HUES64 (cell line): Measurements from ENCODE around the gene BRD3. TPM values are rescaled to one million over a fixed set of nuclear protein-coding genes. Genes with fewer than 3 reads are reported as not detected.
A peak's percentile ranks its signal among the peaks of the same experiment; 100 is the strongest.
"Not testable (repeated sequence)": the region's sequence is repeated elsewhere in the genome, so short reads cannot be mapped to it uniquely, and the experiment has no call there.

Experiments
- H3K27ac ChIP-seq: 2 replicates; pipeline ENCODE4 v1.7.0; 2013; ENCODE audit warnings: low read depth, low read length, inconsistent platforms
- H3K27me3 ChIP-seq: 2 replicates; pipeline ENCODE4 v1.6.1; 2013; ENCODE audit warnings: mild to moderate bottlenecking, low read length; ENCODE audit not compliant: insufficient read depth
- H3K36me3 ChIP-seq: 2 replicates; pipeline ENCODE4 v1.6.1; 2013; ENCODE audit warnings: mild to moderate bottlenecking, low read length; ENCODE audit not compliant: insufficient read depth
- H3K4me1 ChIP-seq: 2 replicates; pipeline ENCODE4 v1.6.1; 2013; ENCODE audit warnings: mild to moderate bottlenecking, low read length, moderate library complexity; ENCODE audit not compliant: insufficient read depth
- H3K4me3 ChIP-seq: 2 replicates; pipeline ENCODE4 v1.5.1; 2013; ENCODE audit warnings: mild to moderate bottlenecking, low read length, moderate library complexity
- H3K9ac ChIP-seq: 2 replicates; pipeline ENCODE4 v1.6.1; 2013; ENCODE audit warnings: mild to moderate bottlenecking, low read depth, low read length
- H3K9me3 ChIP-seq: 2 replicates; pipeline ENCODE4 v1.6.1; 2013; ENCODE audit warnings: low read depth, low read length; ENCODE audit not compliant: insufficient read depth
- WGBS: fragments of 150-250, 120-280 bp; methylation state at CpG from one replicate; pipeline ENCODE4 v1.1.7; 2013; ENCODE audit warnings: missing lambda C conversion rate; 5-methylcytosine and 5-hydroxymethylcytosine counted together
- polyA plus RNA-seq, 2 experiments: library from polyadenylated mRNA; stranded (reverse); fragments of 50-300 nt; gene quantifications; one replicate each; pipeline ENCODE4 v1.2.3, GENCODE V29; 2013

BRD3 gene
- polyA plus RNA-seq (2013, experiment 1 of 2) = 36.1 TPM
- 41.9 TPM for polyA plus RNA-seq (2013, experiment 2 of 2)

DNA sequence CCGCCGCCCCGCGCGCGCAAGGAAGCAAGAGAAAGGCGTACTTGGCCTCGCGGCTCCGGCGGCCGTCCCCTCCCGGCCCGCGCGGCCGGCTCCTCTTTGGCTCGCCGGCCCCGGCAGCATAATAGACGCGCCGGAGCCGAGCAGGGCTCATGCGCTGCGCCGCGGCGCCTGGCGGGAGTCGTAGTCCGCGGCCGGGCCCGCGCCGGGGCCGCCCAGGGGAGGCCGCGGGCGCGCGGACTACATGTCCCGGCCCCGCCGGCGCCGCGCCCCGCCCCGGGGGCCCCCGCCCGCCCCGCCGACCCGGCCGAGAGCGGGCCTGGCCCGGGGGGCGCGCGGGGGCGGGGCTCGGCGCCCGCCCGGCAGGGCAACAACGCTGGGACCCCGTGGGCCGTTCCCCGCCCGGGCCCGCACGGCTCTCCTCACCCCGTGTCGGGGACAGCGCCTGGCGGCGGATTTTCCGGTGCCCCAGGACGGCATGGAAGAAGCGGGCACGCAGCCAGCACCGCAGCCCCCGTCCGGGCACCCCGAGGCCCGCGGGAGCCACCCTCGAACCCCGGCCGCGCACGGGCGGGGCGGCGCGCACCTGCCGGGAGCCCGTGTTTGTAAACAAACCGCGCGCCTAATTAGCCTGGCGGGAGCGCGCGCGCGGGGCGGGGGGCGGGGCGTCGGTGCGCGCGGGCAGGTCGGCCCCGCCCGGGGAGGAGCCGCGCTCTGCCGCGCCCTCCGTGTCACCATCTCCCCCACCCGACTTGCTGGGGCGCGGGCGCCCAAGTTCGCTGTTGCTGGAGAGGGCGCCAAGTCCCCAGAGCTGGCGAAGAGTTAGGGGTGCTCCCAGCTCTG is at the start of gene BRD3:
BRD3 (minus strand) TSS at position 123 of the 840 bp plus-strand sequence. CDS start 14,549 bp downstream, outside the sequence.
- H3K9ac ChIP-seq = peak within 1 kb of the TSS; percentile 99
- H3K4me1 ChIP-seq = peaks cover 10% of the 10 kb centered on the region; the same call in 1 of the 2 replicates
- peaks cover 24% of the 10 kb centered on the region for H3K27me3 ChIP-seq
- H3K27ac ChIP-seq = peak within 1 kb of the TSS; percentile 88
- no peaks in the 10 kb centered on the region for H3K36me3 ChIP-seq
- 0 out of 2 replicates have a peak, but pooled peaks cover 3% of the 10 kb centered on the region for H3K9me3 ChIP-seq
- peak within 1 kb of the TSS; percentile 83 for H3K4me3 ChIP-seq
- WGBS = under 1% methylated on average over 131 of the region's 131 CpGs

DNA sequence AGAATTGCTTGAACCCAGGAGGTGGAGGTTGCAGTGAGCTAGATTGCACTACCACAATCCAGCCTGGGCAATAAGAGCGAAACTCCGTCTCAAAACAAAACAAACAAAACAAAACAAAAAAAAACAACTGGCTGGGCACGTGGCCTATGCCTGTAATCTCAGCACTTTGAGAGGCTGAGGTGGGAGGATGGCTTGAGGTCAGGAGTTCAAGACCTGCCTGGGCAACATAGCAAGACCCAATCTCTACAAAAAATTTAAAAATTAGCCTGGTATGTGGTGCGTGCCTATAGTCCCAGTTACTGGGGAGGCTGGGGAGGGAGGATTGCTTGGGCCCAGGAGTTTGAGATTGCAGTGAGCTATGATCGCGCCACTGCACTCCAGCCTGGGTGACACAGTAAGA is 44.7 kb upstream of the BRD3 start:
- Histone ChIP-seq H3K27me3 (no peaks in the 10 kb centered on the region), H3K27ac (no peak overlapping the region), H3K9me3 (no peaks in the 10 kb centered on the region), H3K36me3 (no peaks in the 10 kb centered on the region), H3K9ac (no peak overlapping the region), H3K4me3 (no peak overlapping the region), H3K4me1 (no peaks in the 10 kb centered on the region)
- 100% methylated on average over 1 of the region's 6 CpGs for WGBS

- no peak overlapping the region for H3K9ac ChIP-seq
- H3K36me3 ChIP-seq = no peaks in the 10 kb centered on the region
- H3K4me3 ChIP-seq = no peak overlapping the region
- H3K27me3 ChIP-seq = no peaks in the 10 kb centered on the region
- WGBS = 88% methylated on average over 9 of the region's 9 CpGs
- H3K9me3 ChIP-seq = no peaks in the 10 kb centered on the region
- no peak overlapping the region for H3K27ac ChIP-seq
- H3K4me1 ChIP-seq = no peaks in the 10 kb centered on the region
Measured at GRCh38 chr9:134111064-134111463, 43.2 kb upstream of the BRD3 start.

DNA sequence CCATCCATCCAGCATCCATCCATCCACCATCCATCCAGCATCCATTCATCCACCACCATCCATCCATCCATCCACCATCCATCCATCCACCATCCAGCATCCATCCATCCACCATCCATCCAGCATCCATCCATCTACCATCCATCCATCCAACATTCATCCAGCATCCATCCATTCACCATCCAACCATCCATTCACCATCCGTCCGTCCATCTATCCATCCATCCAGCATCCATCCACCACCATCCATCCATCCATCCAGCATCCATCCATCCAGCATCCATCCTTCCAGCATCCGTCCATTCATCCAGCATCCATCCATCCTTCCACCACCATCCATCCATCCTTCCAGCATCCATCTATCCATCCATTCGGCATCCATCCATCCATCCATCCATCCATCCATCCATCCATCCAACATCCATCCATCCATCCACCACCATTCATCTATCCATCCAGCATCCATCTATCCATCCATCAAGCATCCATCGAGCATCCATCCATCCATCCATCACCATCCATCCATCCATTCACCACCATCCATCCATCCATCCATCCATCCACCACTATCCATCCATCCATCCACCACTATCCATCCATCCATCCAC is 35.7 kb upstream of the BRD3 start:
- Histone ChIP-seq H3K9me3 (peaks cover 8% of the 10 kb centered on the region; the same call in 1 of the 2 replicates), H3K27me3 (no peaks in the 10 kb centered on the region), H3K27ac (no peak overlapping the region), H3K4me3 (no peak overlapping the region), H3K4me1 (no peaks in the 10 kb centered on the region), H3K36me3 (no peaks in the 10 kb centered on the region), H3K9ac (no peak overlapping the region)
- WGBS = 70% methylated on average over 5 of the region's 5 CpGs

GRCh38 chr9:134101623-134102149 is 33.9 kb upstream of the BRD3 start:
- H3K9ac ChIP-seq = no peak overlapping the region
- no peaks in the 10 kb centered on the region for H3K27me3 ChIP-seq
- 87% methylated on average over 11 of the region's 11 CpGs for WGBS
- no peaks in the 10 kb centered on the region for H3K4me1 ChIP-seq
- H3K9me3 ChIP-seq = peaks cover 8% of the 10 kb centered on the region; the same call in 1 of the 2 replicates
- no peak overlapping the region for H3K27ac ChIP-seq
- H3K36me3 ChIP-seq = no peaks in the 10 kb centered on the region
- H3K4me3 ChIP-seq = no peak overlapping the region

DNA sequence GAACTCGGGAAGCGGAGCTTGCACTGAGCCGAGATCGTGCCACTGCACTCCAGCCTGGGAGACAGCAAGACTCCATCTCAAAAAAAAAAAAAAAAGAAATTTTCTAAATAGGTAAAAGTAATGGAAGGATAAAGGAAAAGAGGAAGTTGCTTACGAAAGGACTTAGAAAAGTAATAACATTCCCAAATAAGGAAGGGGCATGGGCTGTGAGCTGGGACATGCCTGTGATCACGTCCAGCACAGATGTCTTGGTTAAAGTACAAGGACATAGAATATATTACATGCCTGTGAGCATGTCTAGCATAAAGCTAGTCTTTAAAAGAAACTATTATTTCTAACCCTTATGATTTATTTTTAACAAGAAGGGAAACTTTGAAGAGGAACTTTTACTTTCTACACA is 33.3 kb upstream of the BRD3 start:
- not testable (repeated sequence) for H3K27ac ChIP-seq, H3K9ac ChIP-seq, H3K4me1 ChIP-seq, H3K4me3 ChIP-seq, H3K9me3 ChIP-seq, H3K36me3 ChIP-seq, H3K27me3 ChIP-seq
- WGBS = 94% methylated on average over 5 of the region's 6 CpGs

GRCh38 chr9:134100040-134100439 is 32.2 kb upstream of the BRD3 start:
- Histone ChIP-seq H3K36me3 (no peaks in the 10 kb centered on the region), H3K4me1 (no peaks in the 10 kb centered on the region), H3K9ac (no peak overlapping the region), H3K27ac (no peak overlapping the region), H3K9me3 (peaks cover 4% of the 10 kb centered on the region; the same call in 1 of the 2 replicates), H3K4me3 (no peak overlapping the region), H3K27me3 (no peaks in the 10 kb centered on the region)
- WGBS = 96% methylated on average over 5 of the region's 5 CpGs

- no peak overlapping the region for H3K27ac ChIP-seq
- H3K36me3 ChIP-seq = no peaks in the 10 kb centered on the region
- WGBS = 61% methylated on average over 13 of the region's 13 CpGs
- H3K4me1 ChIP-seq = no peaks in the 10 kb centered on the region
- H3K9ac ChIP-seq = no peak overlapping the region
- no peak overlapping the region for H3K4me3 ChIP-seq
- H3K27me3 ChIP-seq = no peaks in the 10 kb centered on the region
- H3K9me3 ChIP-seq = peaks cover under 1% of the 10 kb centered on the region; the same call in 1 of the 2 replicates
Measured at GRCh38 chr9:134099123-134099761, 31.4 kb upstream of the BRD3 start.

DNA sequence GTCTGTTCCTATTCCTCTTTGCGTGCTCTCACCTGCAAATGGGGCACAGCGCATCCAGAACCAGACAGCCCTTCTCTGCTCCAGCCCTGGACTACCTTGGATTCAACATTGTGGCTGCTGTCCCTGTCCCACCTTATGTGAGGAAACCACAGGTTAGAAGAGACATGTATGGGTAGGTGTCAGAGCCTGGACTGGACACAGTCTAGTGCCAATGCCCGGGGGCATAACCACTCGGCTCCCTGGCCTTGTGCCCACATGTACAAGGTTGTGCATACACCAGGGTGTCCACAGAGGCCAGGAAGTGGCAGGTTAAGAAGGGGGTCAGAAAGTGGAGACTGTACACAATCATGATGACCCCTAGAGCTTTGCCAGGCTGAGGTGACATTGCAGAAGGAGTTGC is 22.1 kb upstream of the BRD3 start:
- no peaks in the 10 kb centered on the region for H3K4me1 ChIP-seq
- H3K4me3 ChIP-seq = no peak overlapping the region
- H3K27me3 ChIP-seq = no peaks in the 10 kb centered on the region
- H3K9ac ChIP-seq = no peak overlapping the region
- WGBS = 89% methylated on average over 4 of the region's 4 CpGs
- H3K36me3 ChIP-seq = no peaks in the 10 kb centered on the region
- H3K9me3 ChIP-seq = 0 out of 2 replicates have a peak, but pooled peaks cover 3% of the 10 kb centered on the region
- no peak overlapping the region for H3K27ac ChIP-seq

GRCh38 chr9:134088063-134088725 is 20.4 kb upstream of the BRD3 start:
- H3K27ac ChIP-seq = no peak overlapping the region
- H3K27me3 ChIP-seq = no peaks in the 10 kb centered on the region; the same call in 1 of the 2 replicates
- H3K4me1 ChIP-seq = no peaks in the 10 kb centered on the region
- no peak overlapping the region for H3K9ac ChIP-seq
- no peak overlapping the region for H3K4me3 ChIP-seq
- H3K9me3 ChIP-seq = 0 out of 2 replicates have a peak, but pooled peaks cover 3% of the 10 kb centered on the region
- H3K36me3 ChIP-seq = no peaks in the 10 kb centered on the region
- WGBS = 89% methylated on average over 14 of the region's 14 CpGs
